ENCODE results near the gene ACTL6A.

- no peak for TF ChIP-seq POLR2A (IDR thresholded peaks at IDR 0.05)
- TF ChIP-seq CTCF (IDR thresholded peaks at IDR 0.05), result no peak
Observed at GRCh38 chr3:179531576-179531975, 31.1 kb upstream of the ACTL6A start.

All from heart left ventricle (tissue), 13 donors.